ENCODE results near the gene RFESD. TPM values are rescaled to one million over a fixed set of nuclear protein-coding genes. Genes with fewer than 3 reads are reported as not detected.

The RFESD gene
- total RNA-seq, 1 experiment from 2014 or later, result 5.0 TPM

DNA sequence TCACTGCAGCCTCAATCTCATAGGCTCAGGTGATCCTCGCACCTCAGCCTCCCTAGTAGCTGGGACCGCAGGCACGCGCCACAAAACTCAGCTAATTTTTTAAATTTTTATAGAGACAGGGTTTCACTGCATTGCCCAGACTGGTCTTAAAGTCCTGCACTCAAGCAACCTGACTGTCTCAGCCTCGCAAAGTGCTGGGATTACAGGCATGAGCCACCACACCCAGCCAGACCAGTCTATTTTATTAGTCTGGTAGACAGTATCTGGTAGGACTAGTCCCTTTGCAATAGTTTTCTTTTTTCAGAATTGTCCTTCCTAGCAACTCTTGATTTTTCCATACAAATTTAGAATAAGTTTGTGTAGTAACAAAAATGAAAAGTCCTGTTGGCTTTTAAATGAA, 40.8 kb upstream of the RFESD start:
- no peaks in the 10 kb centered on the region for H3F3A ChIP-seq (ENCODE audit: insufficient read depth, low read depth)
- ChIA-PET CTCF (no interaction called here), POLR2A (ENCODE audit: unreplicated experiment) (no interaction called here)
- no peak overlapping the region for H3K4me3 ChIP-seq
- H3K36me3 ChIP-seq (ENCODE audit: low read depth), result no peaks in the 10 kb centered on the region
- H3K79me2 ChIP-seq (ENCODE audit: low read depth), result no peaks in the 10 kb centered on the region
- intact Hi-C loops (cut with micrococcal nuclease; ENCODE audit: unreplicated experiment), result no loop called here
- no peak for DNase-seq
- H3K9me2 ChIP-seq (ENCODE audit: insufficient read depth), result 0 out of 2 replicates have a peak, but pooled peaks cover 3% of the 10 kb centered on the region
- no peaks in the 10 kb centered on the region for H4K20me1 ChIP-seq (ENCODE audit: insufficient read depth)
- H3K4me1 ChIP-seq (replicated peaks; ENCODE audit: insufficient read depth), result no peaks in the 10 kb centered on the region
- TF ChIP-seq EZH2 (IDR thresholded peaks at IDR 0.05; ENCODE audit: low read depth), result no peak
- no peak for TF ChIP-seq CTCF (conservative IDR thresholded peaks at IDR 0.05)
- H3K27me3 ChIP-seq (ENCODE audit: insufficient read depth, low read depth), result no peaks in the 10 kb centered on the region
- H3K27ac ChIP-seq, result no peak overlapping the region
- BruUV-seq (replicated peaks), result no TSS peak
- no peaks in the 10 kb centered on the region for H3K9me3 ChIP-seq (ENCODE audit: insufficient read depth, low read depth)
- H3K4me2 ChIP-seq, result no peak overlapping the region
- no peak overlapping the region for H2AFZ ChIP-seq

- Histone ChIP-seq H3K4me3 (no peak overlapping the region), H3K9me3 (ENCODE audit: insufficient read depth, low read depth) (no peaks in the 10 kb centered on the region), H3K9me2 (ENCODE audit: insufficient read depth) (0 out of 2 replicates have a peak, but pooled peaks cover 3% of the 10 kb centered on the region), H3K4me1 (replicated peaks; ENCODE audit: insufficient read depth) (no peaks in the 10 kb centered on the region), H3K27ac (no peak overlapping the region), H3F3A (ENCODE audit: insufficient read depth, low read depth) (no peaks in the 10 kb centered on the region), H2AFZ (no peak overlapping the region), H3K36me3 (ENCODE audit: low read depth) (no peaks in the 10 kb centered on the region), H3K79me2 (ENCODE audit: low read depth) (no peaks in the 10 kb centered on the region), H3K27me3 (ENCODE audit: insufficient read depth, low read depth) (no peaks in the 10 kb centered on the region), H3K4me2 (no peak overlapping the region), H4K20me1 (ENCODE audit: insufficient read depth) (no peaks in the 10 kb centered on the region)
- TF ChIP-seq EZH2 (IDR thresholded peaks at IDR 0.05; ENCODE audit: low read depth) (no peak), CTCF (conservative IDR thresholded peaks at IDR 0.05) (no peak)
- BruUV-seq (replicated peaks), result no TSS peak
- no peak for DNase-seq
- POLR2A ChIA-PET (ENCODE audit: unreplicated experiment), result interaction anchor here (0.7 kb wide), 1 partner anchor 1118 kb away, joined by 3 read pairs; no protein-coding TSS in a partner anchor
- CTCF ChIA-PET, result no interaction called here
- intact Hi-C loops (cut with micrococcal nuclease; ENCODE audit: unreplicated experiment), result no loop called here
Measured at GRCh38 chr5:95606419-95606818, 40.2 kb upstream of the RFESD start.

GRCh38 chr5:95609711-95610110, 36.9 kb upstream of the RFESD start:
- DNase-seq, result no peak
- Histone ChIP-seq H3K27me3 (ENCODE audit: insufficient read depth, low read depth) (no peaks in the 10 kb centered on the region), H3K9me3 (ENCODE audit: insufficient read depth, low read depth) (peaks cover 6% of the 10 kb centered on the region; the same call in 1 of the 2 replicates), H2AFZ (no peak overlapping the region), H3K4me2 (no peak overlapping the region), H3K79me2 (ENCODE audit: low read depth) (no peaks in the 10 kb centered on the region), H3K4me1 (replicated peaks; ENCODE audit: insufficient read depth) (no peaks in the 10 kb centered on the region), H3F3A (ENCODE audit: insufficient read depth, low read depth) (no peaks in the 10 kb centered on the region), H3K9me2 (ENCODE audit: insufficient read depth) (0 out of 2 replicates have a peak, but pooled peaks cover 3% of the 10 kb centered on the region), H3K27ac (no peak overlapping the region), H3K36me3 (ENCODE audit: low read depth) (no peaks in the 10 kb centered on the region), H3K4me3 (no peak overlapping the region), H4K20me1 (ENCODE audit: insufficient read depth) (no peaks in the 10 kb centered on the region)
- intact Hi-C loops (cut with micrococcal nuclease; ENCODE audit: unreplicated experiment), result loop anchor here (10.0 kb wide), 1 partner anchor 325 kb away; the partner anchor contains the start of gene MCTP1
- TF ChIP-seq EZH2 (IDR thresholded peaks at IDR 0.05; ENCODE audit: low read depth) (no peak), CTCF (conservative IDR thresholded peaks at IDR 0.05) (no peak)
- BruUV-seq (replicated peaks), result no TSS peak
- CTCF ChIA-PET, result no interaction called here
- POLR2A ChIA-PET (ENCODE audit: unreplicated experiment), result no interaction called here
